ENCODE data around the gene PODNL1. TPM values are rescaled to one million over a fixed set of nuclear protein-coding genes. Genes with fewer than 3 reads are reported as not detected.

The PODNL1 gene
- total RNA-seq, 2 experiments from 2014 or later: 0.25 to 0.46 TPM

- ATAC-seq: no peak
- CTCF ChIA-PET: interaction anchor here (0.6 kb wide), 2 partner anchors 94 to 114 kb away, joined by 3 read pairs; no protein-coding TSS in a partner anchor
- Mint-ChIP-seq H3K4me3 (no peak overlapping the region), H3K4me1 (peaks cover 43% of the 10 kb centered on the region), H3K36me3 (ENCODE audit: low read depth) (peaks cover 4% of the 10 kb centered on the region), H3K27ac (no peak overlapping the region), H3K9me3 (ENCODE audit: low read depth) (no peaks in the 10 kb centered on the region), H3K27me3 (no peaks in the 10 kb centered on the region)
- POLR2A ChIA-PET: no interaction called here
- intact Hi-C loops (cut with DNase I, micrococcal nuclease): no loop called here
- no peak for DNase-seq
These were observed 43.8 kb upstream of the PODNL1 start for GRCh38 chr19:13981988-13982501.

- Mint-ChIP-seq H3K9me3 (ENCODE audit: low read depth) (no peaks in the 10 kb centered on the region), H3K27me3 (no peaks in the 10 kb centered on the region), H3K36me3 (ENCODE audit: low read depth) (peaks cover 4% of the 10 kb centered on the region), H3K4me3 (no peak overlapping the region), H3K27ac (no peak overlapping the region), H3K4me1 (peaks cover 38% of the 10 kb centered on the region)
- intact Hi-C loops (cut with DNase I, micrococcal nuclease): no loop called here
- POLR2A ChIA-PET: no interaction called here
- CTCF ChIA-PET: interaction anchor here (0.6 to 1.6 kb wide), 3 partner anchors 26 to 401 kb away, joined by 3 read pairs; no protein-coding TSS in a partner anchor
- ATAC-seq: no peak
- DNase-seq: no peak
These were observed 43.2 kb upstream of the PODNL1 start for GRCh38 chr19:13981467-13981866.

- no peaks in the 10 kb centered on the region for H3K9me3 Mint-ChIP-seq (ENCODE audit: low read depth)
- H3K36me3 Mint-ChIP-seq (ENCODE audit: low read depth): peaks cover 4% of the 10 kb centered on the region
- DNase-seq: no peak
- POLR2A ChIA-PET: no interaction called here
- peaks cover 35% of the 10 kb centered on the region for H3K4me1 Mint-ChIP-seq
- H3K27me3 Mint-ChIP-seq: no peaks in the 10 kb centered on the region
- no peak for ATAC-seq
- no peak overlapping the region for H3K27ac Mint-ChIP-seq
- CTCF ChIA-PET: interaction anchor here (0.9 to 1.6 kb wide), 2 partner anchors 26 to 401 kb away, joined by 3 read pairs; no protein-coding TSS in a partner anchor
- H3K4me3 Mint-ChIP-seq: no peak overlapping the region
- intact Hi-C loops (cut with DNase I, micrococcal nuclease): no loop called here
These were observed 42.8 kb upstream of the PODNL1 start for GRCh38 chr19:13981021-13981420.

- peaks cover 4% of the 10 kb centered on the region for H3K36me3 Mint-ChIP-seq (ENCODE audit: low read depth)
- ChIA-PET POLR2A (no interaction called here), CTCF (interaction anchor here (1.6 to 2.3 kb wide), 2 partner anchors 25 to 79 kb away, joined by 3 to 8 read pairs; no protein-coding TSS in a partner anchor)
- H3K4me3 Mint-ChIP-seq: no peak overlapping the region
- no peaks in the 10 kb centered on the region for H3K9me3 Mint-ChIP-seq (ENCODE audit: low read depth)
- H3K27me3 Mint-ChIP-seq: no peaks in the 10 kb centered on the region
- DNase-seq (no peak), ATAC-seq (no peak)
- peaks cover 29% of the 10 kb centered on the region for H3K4me1 Mint-ChIP-seq
- intact Hi-C loops (cut with DNase I, micrococcal nuclease): no loop called here
- no peak overlapping the region for H3K27ac Mint-ChIP-seq
These were observed 42.1 kb upstream of the PODNL1 start for GRCh38 chr19:13980340-13980739.

GRCh38 chr19:13979686-13980085 lies 41.5 kb upstream of the PODNL1 start:
- no peak overlapping the region for H3K4me3 Mint-ChIP-seq
- H3K27me3 Mint-ChIP-seq: no peaks in the 10 kb centered on the region
- H3K27ac Mint-ChIP-seq: no peak overlapping the region
- peaks cover 4% of the 10 kb centered on the region for H3K36me3 Mint-ChIP-seq (ENCODE audit: low read depth)
- DNase-seq (no peak), ATAC-seq (no peak)
- no peaks in the 10 kb centered on the region for H3K9me3 Mint-ChIP-seq (ENCODE audit: low read depth)
- ChIA-PET CTCF (interaction anchor here (0.6 to 2.3 kb wide), 2 partner anchors 79 to 138 kb away, joined by 3 to 8 read pairs; partner anchors contain the start of gene PRKACA), POLR2A (no interaction called here)
- H3K4me1 Mint-ChIP-seq: peaks cover 23% of the 10 kb centered on the region
- intact Hi-C loops (cut with DNase I, micrococcal nuclease): loop anchor here in 1 of 2 experiments (5.0 kb wide), 1 partner anchor 57 kb away; no protein-coding TSS in a partner anchor

- H3K4me1 Mint-ChIP-seq: peaks cover 22% of the 10 kb centered on the region
- DNase-seq (no peak), ATAC-seq (no peak)
- POLR2A ChIA-PET: no interaction called here
- H3K36me3 Mint-ChIP-seq (ENCODE audit: low read depth): peaks cover 8% of the 10 kb centered on the region
- intact Hi-C loops (cut with DNase I, micrococcal nuclease): loop anchor here in 1 of 2 experiments (5.0 kb wide), 1 partner anchor 57 kb away; no protein-coding TSS in a partner anchor
- no peaks in the 10 kb centered on the region for H3K9me3 Mint-ChIP-seq (ENCODE audit: low read depth)
- H3K27ac Mint-ChIP-seq: no peak overlapping the region
- no peaks in the 10 kb centered on the region for H3K27me3 Mint-ChIP-seq
- H3K4me3 Mint-ChIP-seq: no peak overlapping the region
- CTCF ChIA-PET: interaction anchor here (0.6 to 2.3 kb wide), 2 partner anchors 80 to 138 kb away, joined by 3 to 8 read pairs; partner anchors contain the start of gene PRKACA
These were observed 41.0 kb upstream of the PODNL1 start for GRCh38 chr19:13979244-13979615.

- H3K27ac Mint-ChIP-seq: no peak overlapping the region
- DNase-seq: peak; percentile 48
- H3K4me1 Mint-ChIP-seq: peaks cover 22% of the 10 kb centered on the region
- CTCF ChIA-PET: interaction anchor here (0.6 to 2.3 kb wide), 4 partner anchors 8 to 230 kb away, joined by 3 to 8 read pairs (median 4); partner anchors contain the start of gene PRKACA
- no peak overlapping the region for H3K4me3 Mint-ChIP-seq
- POLR2A ChIA-PET: interaction anchor here (0.5 to 1.9 kb wide), 3 partner anchors 8 to 185 kb away, joined by 3 to 6 read pairs (median 3); no protein-coding TSS in a partner anchor
- no peaks in the 10 kb centered on the region for H3K9me3 Mint-ChIP-seq (ENCODE audit: low read depth)
- H3K27me3 Mint-ChIP-seq: no peaks in the 10 kb centered on the region
- peak; percentile 40 for ATAC-seq
- H3K36me3 Mint-ChIP-seq (ENCODE audit: low read depth): peaks cover 11% of the 10 kb centered on the region
- intact Hi-C loops (cut with DNase I, micrococcal nuclease): loop anchor here in 1 of 2 experiments (5.0 kb wide), 1 partner anchor 56 kb away; no protein-coding TSS in a partner anchor
These were observed 40.4 kb upstream of the PODNL1 start for GRCh38 chr19:13978351-13979243.

GRCh38 chr19:13977803-13978202 lies 39.6 kb upstream of the PODNL1 start:
- H3K4me3 Mint-ChIP-seq: no peak overlapping the region
- H3K27ac Mint-ChIP-seq: no peak overlapping the region
- CTCF ChIA-PET: interaction anchor here (0.6 to 2.3 kb wide), 3 partner anchors 9 to 229 kb away, joined by 3 to 8 read pairs (median 4); no protein-coding TSS in a partner anchor
- H3K4me1 Mint-ChIP-seq: peaks cover 17% of the 10 kb centered on the region
- POLR2A ChIA-PET: interaction anchor here (0.5 to 1.9 kb wide), 3 partner anchors 9 to 184 kb away, joined by 3 to 6 read pairs (median 4); no protein-coding TSS in a partner anchor
- ATAC-seq: no peak
- intact Hi-C loops (cut with DNase I, micrococcal nuclease): loop anchor here in 1 of 2 experiments (5.0 kb wide), 1 partner anchor 56 kb away; no protein-coding TSS in a partner anchor
- no peak for DNase-seq
- no peaks in the 10 kb centered on the region for H3K9me3 Mint-ChIP-seq (ENCODE audit: low read depth)
- H3K36me3 Mint-ChIP-seq (ENCODE audit: low read depth): peaks cover 11% of the 10 kb centered on the region
- no peaks in the 10 kb centered on the region for H3K27me3 Mint-ChIP-seq

GRCh38 chr19:13976446-13976845 lies 38.2 kb upstream of the PODNL1 start:
- Mint-ChIP-seq H3K36me3 (ENCODE audit: low read depth) (peaks cover 8% of the 10 kb centered on the region), H3K4me1 (peaks cover 15% of the 10 kb centered on the region), H3K27ac (no peak overlapping the region), H3K9me3 (ENCODE audit: low read depth) (no peaks in the 10 kb centered on the region), H3K27me3 (no peaks in the 10 kb centered on the region), H3K4me3 (no peak overlapping the region)
- intact Hi-C loops (cut with DNase I, micrococcal nuclease): loop anchor here in 1 of 2 experiments (5.0 kb wide), 1 partner anchor 54 kb away; no protein-coding TSS in a partner anchor
- DNase-seq (no peak), ATAC-seq (no peak)
- POLR2A ChIA-PET: no interaction called here
- CTCF ChIA-PET: no interaction called here

- CTCF ChIA-PET: interaction anchor here (0.7 kb wide), 1 partner anchor 66 kb away, joined by 3 read pairs; no protein-coding TSS in a partner anchor
- intact Hi-C loops (cut with DNase I, micrococcal nuclease): loop anchor here in 1 of 2 experiments (5.0 kb wide), 1 partner anchor 54 kb away; no protein-coding TSS in a partner anchor
- Mint-ChIP-seq H3K27ac (no peak overlapping the region), H3K4me3 (no peak overlapping the region), H3K36me3 (ENCODE audit: low read depth) (peaks cover 8% of the 10 kb centered on the region), H3K9me3 (ENCODE audit: low read depth) (no peaks in the 10 kb centered on the region), H3K4me1 (peaks cover 15% of the 10 kb centered on the region), H3K27me3 (no peaks in the 10 kb centered on the region)
- no peak for DNase-seq
- POLR2A ChIA-PET: no interaction called here
- ATAC-seq: no peak
These were observed 37.7 kb upstream of the PODNL1 start for GRCh38 chr19:13975870-13976269.

GRCh38 chr19:13974073-13974472 lies 35.9 kb upstream of the PODNL1 start:
- CTCF ChIA-PET: no interaction called here
- DNase-seq (peak; percentile 66), ATAC-seq (peak; percentile 83)

More at GRCh38 chr19:13974073-13974472, 35.9 kb upstream of the PODNL1 start:
- Mint-ChIP-seq H3K4me3 (no peak overlapping the region), H3K27ac (peak overlapping the region; percentile 38), H3K36me3 (ENCODE audit: low read depth) (peaks cover 10% of the 10 kb centered on the region), H3K27me3 (no peaks in the 10 kb centered on the region), H3K9me3 (ENCODE audit: low read depth) (no peaks in the 10 kb centered on the region), H3K4me1 (peaks cover 10% of the 10 kb centered on the region)
- POLR2A ChIA-PET: no interaction called here
- intact Hi-C loops (cut with DNase I, micrococcal nuclease): no loop called here
